ENCODE results near the gene RASGRP3.

DNA sequence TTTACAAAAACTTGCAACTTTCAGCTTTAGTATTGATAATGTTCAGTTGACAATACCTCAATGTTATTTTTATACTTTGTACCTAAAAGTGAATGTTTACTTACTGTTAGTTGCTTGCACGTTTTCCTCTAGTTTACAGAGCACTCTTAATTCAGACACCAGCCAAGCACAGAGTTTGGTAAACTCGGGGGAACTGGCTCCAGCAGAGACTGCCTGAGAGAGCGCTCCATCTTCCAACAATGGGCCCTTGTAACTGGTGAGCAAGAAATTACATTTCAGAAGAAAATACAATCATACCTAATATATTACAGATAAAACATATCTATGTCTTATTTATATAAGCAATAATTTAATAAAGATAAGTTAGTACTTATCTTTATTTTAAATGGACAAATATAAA is 118.9 kb downstream of the RASGRP3 start:
- TF ChIP-seq, protein P1, sequence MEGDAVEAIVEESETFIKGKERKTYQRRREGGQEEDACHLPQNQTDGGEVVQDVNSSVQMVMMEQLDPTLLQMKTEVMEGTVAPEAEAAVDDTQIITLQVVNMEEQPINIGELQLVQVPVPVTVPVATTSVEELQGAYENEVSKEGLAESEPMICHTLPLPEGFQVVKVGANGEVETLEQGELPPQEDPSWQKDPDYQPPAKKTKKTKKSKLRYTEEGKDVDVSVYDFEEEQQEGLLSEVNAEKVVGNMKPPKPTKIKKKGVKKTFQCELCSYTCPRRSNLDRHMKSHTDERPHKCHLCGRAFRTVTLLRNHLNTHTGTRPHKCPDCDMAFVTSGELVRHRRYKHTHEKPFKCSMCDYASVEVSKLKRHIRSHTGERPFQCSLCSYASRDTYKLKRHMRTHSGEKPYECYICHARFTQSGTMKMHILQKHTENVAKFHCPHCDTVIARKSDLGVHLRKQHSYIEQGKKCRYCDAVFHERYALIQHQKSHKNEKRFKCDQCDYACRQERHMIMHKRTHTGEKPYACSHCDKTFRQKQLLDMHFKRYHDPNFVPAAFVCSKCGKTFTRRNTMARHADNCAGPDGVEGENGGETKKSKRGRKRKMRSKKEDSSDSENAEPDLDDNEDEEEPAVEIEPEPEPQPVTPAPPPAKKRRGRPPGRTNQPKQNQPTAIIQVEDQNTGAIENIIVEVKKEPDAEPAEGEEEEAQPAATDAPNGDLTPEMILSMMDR (IDR thresholded peaks at IDR 0.05), result no peak
- no peak for TF ChIP-seq POLR2A (IDR thresholded peaks at IDR 0.05)
